ENCODE measurements around the gene RPS19.

Gene RPS19

GRCh38 chr19:41915021-41915775, 55.1 kb downstream of the RPS19 start:
- DNase-seq (ENCODE audit: low read depth in 2 of 2): no peak

- no peak for DNase-seq (ENCODE audit: low read depth in 2 of 2)
These were observed 55.8 kb downstream of the RPS19 start for GRCh38 chr19:41915776-41916414.

GRCh38 chr19:41917676-41918075, 57.6 kb downstream of the RPS19 start:
- no peak for DNase-seq (ENCODE audit: low read depth in 2 of 2)

- no peak for DNase-seq (ENCODE audit: low read depth in 2 of 2)
These were observed 58.0 kb downstream of the RPS19 start for GRCh38 chr19:41918095-41918494.

- no peak for DNase-seq (ENCODE audit: low read depth in 2 of 2)
These were observed 58.7 kb downstream of the RPS19 start for GRCh38 chr19:41918653-41919244.

GRCh38 chr19:41919948-41920712, 60.1 kb downstream of the RPS19 start:
- no peak for DNase-seq (ENCODE audit: low read depth in 2 of 2)

- no peak for DNase-seq (ENCODE audit: low read depth in 2 of 2)
These were observed 61.0 kb downstream of the RPS19 start for GRCh38 chr19:41920882-41921576.

- DNase-seq (ENCODE audit: low read depth in 2 of 2): no peak
These were observed 61.8 kb downstream of the RPS19 start for GRCh38 chr19:41921577-41922576.

Measured in stimulated activated CD4-positive, alpha-beta T cell treated with anti-CD3 and anti-CD28 coated beads, Interleukin-4, amount 100 ng/mL, for 48 hours (primary cell).